C4-2B (cell line): ENCODE data around the gene RPP25L.
"Not testable (repeated sequence)": the region's sequence is repeated elsewhere in the genome, so short reads cannot be mapped to it uniquely, and the experiment has no call there.

Experiments
- H3K27ac ChIP-seq: fragments of 450-650 bp; 2 replicates; pipeline ENCODE4 v1.5.1; 2017
- ZFX ChIP-seq: fragments of 450-650 bp; IDR thresholded peaks from 2 replicates; pipeline ENCODE4 v1.6.1; 2017
- TF ChIP-seq, protein P1 (sequence below): fragments of 450-650 bp; conservative IDR thresholded peaks from 2 replicates; pipeline ENCODE4 v1.5.1; 2017; ENCODE audit warnings: mild to moderate bottlenecking

Gene RPP25L

DNA sequence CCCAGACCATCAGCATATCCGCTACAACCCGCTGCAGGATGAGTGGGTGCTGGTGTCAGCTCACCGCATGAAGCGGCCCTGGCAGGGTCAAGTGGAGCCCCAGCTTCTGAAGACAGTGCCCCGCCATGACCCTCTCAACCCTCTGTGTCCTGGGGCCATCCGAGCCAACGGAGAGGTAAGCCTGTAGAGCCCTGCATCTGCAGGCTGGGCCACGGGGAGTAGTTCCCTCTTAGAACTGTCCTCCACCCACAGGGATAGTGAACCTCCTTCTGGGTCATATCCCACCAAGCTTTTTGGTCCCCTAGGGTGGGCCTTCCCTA is 35.1 kb upstream of the RPP25L start:
- TF ChIP-seq, protein P1, sequence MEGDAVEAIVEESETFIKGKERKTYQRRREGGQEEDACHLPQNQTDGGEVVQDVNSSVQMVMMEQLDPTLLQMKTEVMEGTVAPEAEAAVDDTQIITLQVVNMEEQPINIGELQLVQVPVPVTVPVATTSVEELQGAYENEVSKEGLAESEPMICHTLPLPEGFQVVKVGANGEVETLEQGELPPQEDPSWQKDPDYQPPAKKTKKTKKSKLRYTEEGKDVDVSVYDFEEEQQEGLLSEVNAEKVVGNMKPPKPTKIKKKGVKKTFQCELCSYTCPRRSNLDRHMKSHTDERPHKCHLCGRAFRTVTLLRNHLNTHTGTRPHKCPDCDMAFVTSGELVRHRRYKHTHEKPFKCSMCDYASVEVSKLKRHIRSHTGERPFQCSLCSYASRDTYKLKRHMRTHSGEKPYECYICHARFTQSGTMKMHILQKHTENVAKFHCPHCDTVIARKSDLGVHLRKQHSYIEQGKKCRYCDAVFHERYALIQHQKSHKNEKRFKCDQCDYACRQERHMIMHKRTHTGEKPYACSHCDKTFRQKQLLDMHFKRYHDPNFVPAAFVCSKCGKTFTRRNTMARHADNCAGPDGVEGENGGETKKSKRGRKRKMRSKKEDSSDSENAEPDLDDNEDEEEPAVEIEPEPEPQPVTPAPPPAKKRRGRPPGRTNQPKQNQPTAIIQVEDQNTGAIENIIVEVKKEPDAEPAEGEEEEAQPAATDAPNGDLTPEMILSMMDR = no peak; the same call in 1 of the 2 replicates
- TF ChIP-seq ZFX = no peak; the same call in 1 of the 2 replicates
- H3K27ac ChIP-seq = peak overlapping the region; percentile 86

DNA sequence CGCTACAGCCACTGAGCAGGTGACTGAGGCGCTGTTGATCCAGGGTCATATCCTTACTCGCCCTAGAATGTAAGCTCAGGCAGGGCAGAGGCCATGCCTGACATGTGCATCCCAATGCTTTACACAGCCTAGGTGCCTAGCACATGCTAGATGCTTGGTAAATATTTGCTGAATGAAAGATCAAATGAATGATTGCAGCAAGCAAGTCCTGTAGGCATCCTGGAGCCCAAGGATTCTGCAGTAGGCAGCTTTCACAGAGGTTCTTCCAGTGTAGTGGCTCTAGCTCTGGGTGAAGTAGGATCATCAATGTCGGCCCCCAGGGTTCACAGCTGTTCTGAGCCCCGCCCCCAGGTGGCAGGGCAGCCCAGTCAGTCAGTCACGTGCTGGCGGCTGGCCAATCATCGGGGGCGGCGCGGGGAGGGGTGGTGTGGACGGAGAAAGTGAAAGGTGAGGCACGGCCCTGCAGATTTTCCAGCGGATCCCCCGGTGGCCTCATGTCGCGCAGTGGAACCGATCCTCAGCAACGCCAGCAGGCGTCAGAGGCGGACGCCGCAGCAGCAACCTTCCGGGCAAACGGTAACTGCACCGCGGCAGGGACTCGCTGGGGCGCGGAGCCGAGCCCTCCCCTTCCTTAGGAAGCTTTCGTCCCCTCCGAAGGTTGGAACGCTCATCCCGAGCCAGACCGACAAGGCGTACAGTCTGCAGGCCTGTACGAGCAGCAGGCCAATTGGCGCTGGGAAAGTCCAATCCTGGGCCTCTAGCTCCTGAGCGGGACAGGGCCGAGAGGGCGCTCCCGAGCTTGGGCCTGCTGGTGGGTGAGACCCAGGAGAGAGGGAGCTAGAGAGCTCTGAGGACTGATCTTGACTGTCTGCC is 34.5 kb upstream of the RPP25L start, which contains the start of gene GALT:
TSS of gene GALT (plus strand) at position 465 of the 873 bp plus-strand sequence. CDS start at position 495, 30 bp downstream.
- H3K27ac ChIP-seq = peak within 1 kb of the TSS; percentile 86
- TF ChIP-seq, protein P1 = peak; percentile 79
- peak; percentile 90 for TF ChIP-seq ZFX

DNA sequence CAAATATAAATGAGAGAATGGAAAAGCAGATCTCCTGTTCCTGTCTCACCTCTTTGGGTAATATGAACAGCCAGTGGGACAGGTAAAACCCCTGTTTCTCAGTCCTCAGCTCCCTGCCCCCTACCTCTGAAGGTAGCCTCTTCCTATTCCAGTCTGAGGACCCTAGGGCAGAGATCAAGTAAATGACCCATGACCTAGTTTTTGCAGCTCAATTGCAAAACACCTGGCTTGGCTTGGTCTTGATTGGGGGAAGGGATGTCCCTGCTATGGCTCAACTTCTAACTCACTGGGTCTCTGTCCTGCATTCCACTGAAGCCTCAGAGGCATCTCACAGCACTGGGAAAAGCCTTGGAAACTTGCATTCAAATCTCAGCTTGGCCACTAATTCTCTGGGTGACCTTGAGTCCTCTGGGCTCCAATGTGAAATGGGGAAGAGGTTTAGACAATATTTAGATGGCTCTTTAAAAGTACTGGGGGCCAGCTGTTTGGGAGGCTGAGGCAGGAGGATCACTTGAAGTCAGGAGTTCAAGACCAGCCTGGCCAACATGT is 32.9 kb upstream of the RPP25L start:
- no peak for TF ChIP-seq ZFX
- TF ChIP-seq, protein P1 = no peak
- no peak overlapping the region for H3K27ac ChIP-seq

DNA sequence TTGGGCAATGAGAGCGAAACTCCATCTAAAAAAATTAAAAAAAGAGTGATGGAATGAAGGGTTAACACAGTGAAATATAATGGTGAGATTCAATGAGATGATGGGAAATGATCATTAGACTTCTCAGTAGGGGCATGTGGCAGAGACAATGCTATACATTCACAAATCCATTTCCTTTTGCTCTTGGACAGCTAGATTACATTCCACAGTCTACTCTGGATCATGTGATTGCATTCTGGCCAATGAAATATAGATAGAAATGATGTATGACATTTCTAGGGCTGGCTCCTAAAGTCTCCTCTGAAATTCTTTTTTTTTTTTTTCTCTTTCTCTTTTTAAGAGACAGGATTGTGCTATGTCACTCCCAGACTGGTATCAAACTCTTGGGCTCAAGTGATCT is 30.8 kb upstream of the RPP25L start:
- no peak overlapping the region for H3K27ac ChIP-seq
- TF ChIP-seq, protein P1 = no peak
- TF ChIP-seq ZFX = no peak

DNA sequence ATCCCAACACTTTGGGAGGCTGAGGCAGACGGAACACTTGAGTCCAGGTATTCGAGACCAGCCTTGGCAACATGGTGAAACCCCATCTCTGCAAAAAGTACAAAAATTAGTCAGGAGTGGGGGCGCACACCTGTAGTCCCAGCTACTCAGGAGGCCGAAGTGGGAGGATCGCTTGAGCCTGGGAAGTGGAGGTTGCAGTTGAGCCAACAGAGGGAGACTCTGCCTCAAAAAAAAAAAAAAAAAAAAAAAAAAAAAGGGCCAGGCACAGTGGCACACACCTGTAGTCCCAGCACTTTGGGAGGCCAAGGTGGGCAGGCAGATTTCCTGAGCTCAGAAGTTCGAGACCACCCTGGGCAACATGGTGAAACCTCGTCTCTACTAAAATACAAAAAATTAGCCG is 27.4 kb upstream of the RPP25L start:
- H3K27ac ChIP-seq = not testable (repeated sequence)

DNA sequence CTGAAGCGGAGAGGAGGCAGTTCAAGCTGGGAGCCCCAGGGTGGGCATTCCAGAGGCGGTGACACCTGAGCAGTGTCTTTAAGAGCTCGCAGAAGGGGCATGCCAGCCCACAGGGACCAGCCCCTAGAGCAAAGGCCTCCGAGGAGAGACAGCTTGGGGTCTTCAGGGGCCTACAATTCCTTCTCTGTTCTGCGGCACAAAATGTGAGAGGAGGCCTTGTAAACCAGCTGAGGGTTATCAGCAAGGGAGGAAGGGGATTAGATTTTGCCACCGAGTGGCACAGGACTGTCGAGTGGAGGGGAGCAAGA is 26.2 kb upstream of the RPP25L start:
- peak overlapping the region; percentile 95 for H3K27ac ChIP-seq
- no peak for TF ChIP-seq ZFX
- TF ChIP-seq, protein P1 = no peak

DNA sequence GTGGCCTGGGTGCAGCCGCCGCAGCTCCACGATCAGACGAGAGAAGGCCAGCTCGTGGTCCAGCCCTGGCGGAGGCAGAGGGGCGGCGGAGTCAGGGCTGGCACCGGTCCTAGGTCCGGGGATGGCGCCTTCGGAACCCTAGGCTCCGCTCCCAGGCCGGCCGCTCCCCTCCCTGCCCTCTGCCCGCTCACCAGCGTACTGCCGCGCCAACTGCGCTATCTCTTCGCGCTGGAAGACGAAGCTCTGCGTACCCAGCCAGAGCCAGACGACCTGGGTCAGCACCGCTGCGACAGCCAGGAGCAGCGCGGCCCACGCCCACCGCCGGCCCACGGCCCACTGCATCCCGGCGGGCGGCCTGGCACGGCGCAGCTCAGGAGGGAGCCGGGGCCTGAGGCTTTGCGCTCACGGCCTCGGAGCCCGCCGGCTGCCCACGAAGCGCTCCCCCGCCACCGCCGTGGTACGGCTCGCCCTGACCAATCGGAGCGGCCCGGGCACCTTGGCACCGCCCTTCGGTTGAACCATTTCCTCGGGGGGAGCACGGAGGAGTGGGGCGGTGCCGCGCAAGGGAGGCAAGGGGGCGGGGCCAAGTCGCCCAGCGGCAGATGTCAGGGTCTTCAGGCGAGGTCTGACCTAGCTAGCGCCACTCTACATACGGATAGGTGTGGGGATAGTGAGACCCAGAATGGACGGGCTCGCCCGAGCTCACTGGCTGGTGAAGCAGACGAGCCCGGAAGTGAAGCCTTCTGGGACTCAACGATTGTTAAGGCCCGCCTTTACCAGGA is 25.6 kb upstream of the RPP25L start, which contains the start of gene SIGMAR1:
TSS of gene SIGMAR1 (minus strand) at position 432 of the 782 bp plus-strand sequence. CDS start at position 342, 90 bp downstream.
- peak within 1 kb of the TSS; percentile 95 for H3K27ac ChIP-seq
- TF ChIP-seq ZFX = peak; percentile 94
- TF ChIP-seq, protein P1 = no peak; the same call in 1 of the 2 replicates
